ENCODE results near the gene PRKCZ. TPM values are rescaled to one million over a fixed set of nuclear protein-coding genes. Genes with fewer than 3 reads are reported as not detected.
A peak's percentile ranks its signal among the peaks of the same experiment; 100 is the strongest.
"Not testable (repeated sequence)": the region's sequence is repeated elsewhere in the genome, so short reads cannot be mapped to it uniquely, and the experiment has no call there.

PRKCZ gene
- total RNA-seq, 1 experiment from 2014 or later = 45.9 TPM

DNA sequence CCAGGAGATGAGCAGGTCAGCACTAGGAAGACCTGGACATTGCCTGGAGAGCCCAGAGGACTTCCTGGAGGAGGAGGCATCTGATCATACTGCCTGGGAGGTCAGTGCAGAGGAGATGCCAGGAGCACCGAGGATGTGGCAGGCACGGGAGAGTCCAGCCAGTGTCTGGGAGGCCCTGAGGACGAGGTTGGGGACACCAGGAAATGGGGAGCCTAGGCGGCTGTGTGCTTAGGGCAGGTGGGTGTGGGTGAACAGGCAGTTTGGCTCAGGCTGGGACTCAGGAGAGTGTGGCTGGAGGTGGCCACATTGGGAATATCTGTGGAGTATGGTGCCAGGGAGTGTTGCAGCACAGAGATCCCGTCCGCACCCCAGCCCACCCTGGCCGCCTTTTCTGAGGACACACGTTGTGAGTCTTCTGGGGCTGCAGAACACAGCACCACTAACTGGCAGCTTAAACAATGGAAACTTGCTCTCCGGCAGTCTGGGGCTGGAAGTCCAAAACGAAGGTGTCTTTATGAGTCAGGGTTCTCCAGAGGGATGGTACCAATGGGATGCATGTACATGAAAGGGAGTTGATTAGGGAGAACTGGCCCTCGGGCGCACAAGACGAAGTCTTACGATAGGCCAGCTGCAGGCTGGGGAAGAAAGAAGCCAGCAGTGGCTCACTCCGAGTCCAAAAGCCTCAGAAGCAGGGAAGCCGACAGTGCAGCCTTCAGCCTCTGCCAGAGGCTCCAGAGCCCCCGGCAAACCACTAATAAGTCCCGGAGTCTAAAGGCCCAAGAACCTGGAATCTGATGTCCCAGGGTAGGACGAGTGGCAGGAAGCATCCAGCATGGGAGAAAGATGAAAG is 86.4 kb downstream of the PRKCZ start:
- H3K36me3 ChIP-seq (ENCODE audit: control insufficient read depth, insufficient read depth, low read length) = peaks cover 1% of the 10 kb centered on the region; the same call in 1 of the 2 replicates
- POLR2A ChIA-PET = no interaction called here
- DNase-seq = peak in 1 of 2 experiments; percentile 22
- TF ChIP-seq CTCF (IDR thresholded peaks at IDR 0.05; ENCODE audit: insufficient read depth in 1 of 2, low read depth in 1 of 2, low read length in 1 of 2, severe bottlenecking in 1 of 2, unreplicated experiment in 1 of 2) = no peak
- Mint-ChIP-seq H3K27ac (ENCODE audit: unreplicated experiment) (peak overlapping the region; percentile 98), H3K4me1 (ENCODE audit: low read depth, unreplicated experiment) (peaks cover 18% of the 10 kb centered on the region), H3K9me3 (ENCODE audit: unreplicated experiment) (no peaks in the 10 kb centered on the region), H3K4me3 (ENCODE audit: unreplicated experiment) (peak overlapping the region; percentile 31), H3K27me3 (ENCODE audit: insufficient read depth, unreplicated experiment) (no peaks in the 10 kb centered on the region), H3K36me3 (ENCODE audit: insufficient read depth, unreplicated experiment) (peaks cover 39% of the 10 kb centered on the region)
- peaks cover 51% of the 10 kb centered on the region for H3K4me1 ChIP-seq
- intact Hi-C loops (cut with micrococcal nuclease; ENCODE audit: unreplicated experiment) = no loop called here
- no peaks in the 10 kb centered on the region for H3K9me3 ChIP-seq
- no TSS peak for BruUV-seq (replicated peaks)
- H3K4me3 ChIP-seq (ENCODE audit: low read depth, low read length) = no peak overlapping the region
- CTCF ChIA-PET = no interaction called here
- H3K27me3 ChIP-seq (replicated peaks; ENCODE audit: control insufficient read depth, insufficient read depth, low read length) = no peaks in the 10 kb centered on the region

GRCh38 chr1:2137257-2138121 is 87.3 kb downstream of the PRKCZ start:
- Histone ChIP-seq H3K36me3 (ENCODE audit: control insufficient read depth, insufficient read depth, low read length) (no peaks in the 10 kb centered on the region), H3K4me3 (ENCODE audit: low read depth, low read length) (no peak overlapping the region), H3K27me3 (replicated peaks; ENCODE audit: control insufficient read depth, insufficient read depth, low read length) (no peaks in the 10 kb centered on the region), H3K9me3 (no peaks in the 10 kb centered on the region), H3K4me1 (peaks cover 51% of the 10 kb centered on the region)
- Mint-ChIP-seq H3K36me3 (ENCODE audit: insufficient read depth, unreplicated experiment) (peaks cover 39% of the 10 kb centered on the region), H3K4me1 (ENCODE audit: low read depth, unreplicated experiment) (peaks cover 17% of the 10 kb centered on the region), H3K27ac (ENCODE audit: unreplicated experiment) (peak overlapping the region; percentile 98), H3K9me3 (ENCODE audit: unreplicated experiment) (no peaks in the 10 kb centered on the region), H3K4me3 (ENCODE audit: unreplicated experiment) (peak overlapping the region; percentile 31), H3K27me3 (ENCODE audit: insufficient read depth, unreplicated experiment) (no peaks in the 10 kb centered on the region)
- ChIA-PET POLR2A (no interaction called here), CTCF (interaction anchor here (0.7 kb wide), 1 partner anchor 239 kb away, joined by 3 read pairs; no protein-coding TSS in a partner anchor)
- TF ChIP-seq CTCF (IDR thresholded peaks at IDR 0.05; ENCODE audit: insufficient read depth in 1 of 2, low read depth in 1 of 2, low read length in 1 of 2, severe bottlenecking in 1 of 2, unreplicated experiment in 1 of 2) = no peak
- intact Hi-C loops (cut with micrococcal nuclease; ENCODE audit: unreplicated experiment) = no loop called here
- peak; percentile 55 to 76 for DNase-seq
- BruUV-seq (replicated peaks) = no TSS peak

- CTCF ChIA-PET = interaction anchor here (1.1 kb wide), 1 partner anchor 30 kb away, joined by 8 read pairs; no protein-coding TSS in a partner anchor
- H3K27me3 ChIP-seq (replicated peaks; ENCODE audit: control insufficient read depth, insufficient read depth, low read length); DNase-seq; H3K9me3 ChIP-seq; intact Hi-C loops (cut with micrococcal nuclease; ENCODE audit: unreplicated experiment); H3K36me3 ChIP-seq (ENCODE audit: control insufficient read depth, insufficient read depth, low read length); H3K4me3 Mint-ChIP-seq (ENCODE audit: unreplicated experiment); POLR2A ChIA-PET; BruUV-seq (replicated peaks); H3K27me3 Mint-ChIP-seq (ENCODE audit: insufficient read depth, unreplicated experiment); H3K4me3 ChIP-seq (ENCODE audit: low read depth, low read length); H3K27ac Mint-ChIP-seq (ENCODE audit: unreplicated experiment); H3K9me3 Mint-ChIP-seq (ENCODE audit: unreplicated experiment): not testable (repeated sequence)
- peaks cover 13% of the 10 kb centered on the region for H3K4me1 Mint-ChIP-seq (ENCODE audit: low read depth, unreplicated experiment)
- peaks cover 44% of the 10 kb centered on the region for H3K4me1 ChIP-seq
- peaks cover 39% of the 10 kb centered on the region for H3K36me3 Mint-ChIP-seq (ENCODE audit: insufficient read depth, unreplicated experiment)
Observed at GRCh38 chr1:2139156-2139555, 88.9 kb downstream of the PRKCZ start.
